HepG2 (cell line): ENCODE measurements around the gene ANKRD29. TPM values are rescaled to one million over a fixed set of nuclear protein-coding genes. Genes with fewer than 3 reads are reported as not detected.

Source experiments
- ATAC-seq: fragments of 200-7000 bp; cut with Tn5 transposase; 3 replicates; pipeline ENCODE4 v1.9.1; 2020; ENCODE audit warnings: mild to moderate bottlenecking, moderate library complexity
- BruUV-seq: library from RNA; stranded (reverse); fragments of 400-500 nt; replicated peaks from 2 replicates; lab custom pipeline; 2021; lab: Mats Ljungman, UMichigan
- CTCF ChIA-PET: fragments of 300-600 bp; formaldehyde crosslinking; extraction: SDS; loops from one replicate; lab custom pipeline; 2021; ENCODE audit warnings: low total read pairs, inconsistent platforms, low intra/inter-chr PET ratio; lab: Yijun Ruan, JAX
- POLR2A ChIA-PET: fragments of 350-600 bp; sonication (Branson Sonifier 250); formaldehyde crosslinking; loops from one replicate; lab custom pipeline; 2020; ENCODE audit warnings: antibody characterized with exemption, inconsistent platforms; lab: Yijun Ruan, JAX
- DNase-seq: peaks from one replicate; pipeline ENCODE4 v3.0.0-alpha.2; 2015; ENCODE audit warnings: low spot score
- FAIRE-seq: peaks from 3 replicates; lab custom pipeline; 2011; peaks lifted over from hg19 to GRCh38; lab: Jason Lieb, UNC
- H2AFZ ChIP-seq: one replicate; pipeline ENCODE4 v1.6.1; 2011; ENCODE audit warnings: low read length, inconsistent platforms
- H3K27ac ChIP-seq: fragments of 300-600 bp; 3 replicates; pipeline ENCODE4 v1.8.0; 2011; ENCODE audit warnings: mixed run types, mild to moderate bottlenecking, mixed read lengths, low read length, inconsistent platforms; ENCODE audit not compliant: insufficient read depth; ENCODE audit errors: extremely low read length
- H3K27me3 ChIP-seq, 2 experiments: fragments of 200-600 bp in 1 of 2; 2 replicates in 1 of 2; 3 replicates in 1 of 2; pipeline versions ENCODE4 v1.6.0 to v1.8.0; 2011; ENCODE audit warnings: low read length in 2 of 2, mild to moderate bottlenecking in 2 of 2, moderate library complexity in 2 of 2, inconsistent platforms in 1 of 2; ENCODE audit not compliant: insufficient read depth in 2 of 2, control insufficient read depth in 1 of 2
- H3K36me3 ChIP-seq, 2 experiments: fragments of 200-600 bp in 1 of 2; replicated peaks in 1 of 2; 2 replicates in 1 of 2; 3 replicates in 1 of 2; pipeline versions ENCODE4 v1.5.1 to v1.8.0; 2011; ENCODE audit warnings: low read length in 2 of 2, inconsistent platforms in 1 of 2; ENCODE audit not compliant: insufficient read depth in 2 of 2, control insufficient read depth in 1 of 2
- H3K4me1 ChIP-seq: 2 replicates; pipeline ENCODE4 v1.5.1; 2012; ENCODE audit warnings: low read length, inconsistent platforms; ENCODE audit not compliant: insufficient read depth
- H3K4me2 ChIP-seq: 2 replicates; pipeline ENCODE4 v1.6.0; 2011; ENCODE audit warnings: low read depth, low read length, inconsistent platforms
- H3K4me3 ChIP-seq, 3 experiments: fragments of 200-600 bp in 1 of 3; sonication (generic), shearing (Covaris generic) in 1 of 3; replicated peaks in 1 of 3; 2 replicates each; pipeline ENCODE4 v1.5.1; 2011 to 2016; ENCODE audit warnings: low read length in 3 of 3, inconsistent platforms in 2 of 3, low read depth in 2 of 3, mild to moderate bottlenecking in 2 of 3, control low read depth in 1 of 3, mixed read lengths in 1 of 3; ENCODE audit not compliant: insufficient read depth in 1 of 3
- H3K79me2 ChIP-seq: one replicate; pipeline ENCODE4 v1.6.1; 2011; ENCODE audit warnings: low read length, inconsistent platforms; ENCODE audit not compliant: insufficient read depth
- H3K9ac ChIP-seq: 2 replicates; pipeline ENCODE4 v1.6.0; 2011; ENCODE audit warnings: mild to moderate bottlenecking, low read depth, low read length, inconsistent platforms; ENCODE audit not compliant: insufficient read depth
- H3K9me3 ChIP-seq: 2 replicates; pipeline ENCODE4 v1.5.1; 2012; ENCODE audit warnings: mild to moderate bottlenecking, low read length
- H4K20me1 ChIP-seq: 2 replicates; pipeline ENCODE4 v1.6.0; 2011; ENCODE audit warnings: inconsistent platforms, mild to moderate bottlenecking, low read length, moderate library complexity; ENCODE audit not compliant: insufficient read depth
- ARNT ChIP-seq: fragments of 450-650 bp; IDR thresholded peaks from 2 replicates; pipeline ENCODE4 v1.6.1; 2017
- ATM ChIP-seq: fragments of 450-650 bp; IDR thresholded peaks from 2 replicates; pipeline ENCODE4 v1.7.1; 2017; ENCODE audit warnings: mild to moderate bottlenecking, borderline replicate concordance
- CENPX ChIP-seq: sonication (generic); formaldehyde crosslinking; IDR thresholded peaks from 2 replicates; pipeline ENCODE4 v1.9.0; 2021; ENCODE audit warnings: mild to moderate bottlenecking, missing genetic modification reagents, moderate library complexity
- KDM3A ChIP-seq: IDR thresholded peaks from 2 replicates; pipeline ENCODE4 v1.6.1; 2018; ENCODE audit warnings: low read depth, missing compliant biosample characterization
- KLF6 ChIP-seq: IDR thresholded peaks from 2 replicates; pipeline ENCODE4 v1.8.0; 2016; ENCODE audit warnings: missing biosample characterization, missing genetic modification reagents
- PPARG ChIP-seq: conservative IDR thresholded peaks from 2 replicates; pipeline ENCODE4 v1.6.1; 2016; ENCODE audit warnings: missing biosample characterization, missing genetic modification reagents
- RAD51 ChIP-seq: fragments of 450-650 bp; IDR thresholded peaks from 2 replicates; pipeline ENCODE4 v1.6.1; 2016; ENCODE audit warnings: borderline replicate concordance
- ZNF20 ChIP-seq: sonication (generic); formaldehyde crosslinking; IDR thresholded peaks from 2 replicates; pipeline ENCODE4 v1.4.0; 2020; ENCODE audit warnings: mild to moderate bottlenecking, moderate library complexity, missing genetic modification reagents
- ZNF572 ChIP-seq: sonication (generic); formaldehyde crosslinking; IDR thresholded peaks from 2 replicates; pipeline ENCODE4 v1.5.1; 2020; ENCODE audit warnings: mild to moderate bottlenecking, missing genetic modification reagents
- ZNF780A ChIP-seq: sonication (generic); formaldehyde crosslinking; IDR thresholded peaks from 2 replicates; pipeline ENCODE4 v1.8.0; 2022; ENCODE audit warnings: mild to moderate bottlenecking, missing genetic modification reagents, moderate library complexity
- ZSCAN9 ChIP-seq: IDR thresholded peaks from 2 replicates; pipeline ENCODE4 v1.6.1; 2016; ENCODE audit warnings: borderline replicate concordance
- WGBS: methylation state at CpG from one replicate; pipeline ENCODE4 v1.1.6; 2017; ENCODE audit warnings: low lambda C conversion rate; 5-methylcytosine and 5-hydroxymethylcytosine counted together
- in situ Hi-C: cut with HindIII; loops from 2 replicates; pipeline ENCODE4 v1.10.0; 2017; ENCODE audit warnings: low pct_unique_long_range_greater_than_20kb; ENCODE audit not compliant: extremely low pct_ligation_motif_present
- intact Hi-C: fragments of 100-400 bp; cut with micrococcal nuclease; formaldehyde crosslinking; loops from one replicate; pipeline ENCODE4 v1.10.0; 2022; ENCODE audit not compliant: unreplicated experiment
- polyA plus RNA-seq, 8 experiments: library from polyadenylated mRNA; depleted of rRNA in 3 of 8; stranded (reverse) in 7 of 8; unstranded in 1 of 8; fragments of >200 nt; fragmentation: Illumina TruSeq in 4 of 8; extraction: Trizol in 4 of 8; gene quantifications; 2 replicates each; pipeline versions ENCODE4 v1.2.1 to v1.2.3, GENCODE V29; 2011 to 2016; ENCODE audit warnings: low read depth in 4 of 8, missing spikeins in 1 of 8, mixed read lengths in 1 of 8; ENCODE audit not compliant: insufficient read depth in 1 of 8
- total RNA-seq, 5 experiments: library from RNA; depleted of rRNA; stranded (reverse); fragments of >200 nt; fragmentation: Illumina TruSeq; extraction: Trizol; gene quantifications; 2 replicates each; pipeline ENCODE4 v1.2.3, GENCODE V29; 2016; ENCODE audit warnings: low read depth in 1 of 5
- TF ChIP-seq, protein P1 (sequence below): IDR thresholded peaks from 2 replicates; pipeline ENCODE4 v1.6.1; 2018; ENCODE audit warnings: missing genetic modification reagents

ANKRD29 gene
- total and polyA plus RNA-seq, 2 of the 13 experiments (the other 11 are each of a cell fraction or from before 2014, with no cell fraction given) = not detected

DNA sequence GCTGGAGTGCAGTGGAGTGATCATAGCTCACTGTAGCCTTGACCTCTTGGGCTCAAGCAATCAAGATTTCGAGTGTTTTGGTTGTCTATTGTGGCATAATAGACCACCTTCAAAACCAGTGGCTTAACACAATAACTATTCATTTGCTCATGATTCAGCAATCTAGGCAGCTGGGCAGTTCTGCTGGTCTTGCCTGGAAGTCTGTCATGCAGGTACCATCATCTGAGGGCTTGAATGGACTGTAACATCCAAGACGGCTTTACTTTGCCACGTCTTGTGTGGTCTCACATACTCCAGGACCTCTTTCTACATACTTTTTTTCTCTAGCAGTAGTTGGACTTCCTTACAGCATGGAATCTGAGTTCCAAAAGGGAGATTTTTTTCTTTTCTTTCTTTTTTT, 13.2 kb upstream of the ANKRD29 start:
- ATAC-seq = no peak
- H3K9me3 ChIP-seq = no peaks in the 10 kb centered on the region
- no peaks in the 10 kb centered on the region for H3K36me3 ChIP-seq
- no peak for TF ChIP-seq ZNF780A (CRISPR knock-in tag)
- TF ChIP-seq KLF6 (CRISPR knock-in tag) = no peak
- no peak for TF ChIP-seq PPARG (CRISPR knock-in tag)
- no peak for TF ChIP-seq ZSCAN9 (CRISPR knock-in tag)
- no peak for TF ChIP-seq CENPX
- TF ChIP-seq, all 625 proteins: peak for 0
- FAIRE-seq (no peak), DNase-seq (no peak)
- Histone ChIP-seq H3K9ac (no peak overlapping the region), H3K27me3 (peaks cover 0 to 1% of the 10 kb centered on the region in 2 experiments; a peak in 1 of 5 replicates), H3K4me3 (no peak overlapping the region), H3K79me2 (no peaks in the 10 kb centered on the region), H3K4me2 (no peak overlapping the region), H3K4me1 (no peaks in the 10 kb centered on the region), H2AFZ (no peak overlapping the region), H3K27ac (no peak overlapping the region), H4K20me1 (no peaks in the 10 kb centered on the region)
- ChIA-PET CTCF (no interaction called here), POLR2A (no interaction called here)
- intact Hi-C loops (no loop called here), in situ Hi-C loops (no loop called here)
- no TSS peak for BruUV-seq
- WGBS = 13% methylated on average over 3 of the region's 3 CpGs

DNA sequence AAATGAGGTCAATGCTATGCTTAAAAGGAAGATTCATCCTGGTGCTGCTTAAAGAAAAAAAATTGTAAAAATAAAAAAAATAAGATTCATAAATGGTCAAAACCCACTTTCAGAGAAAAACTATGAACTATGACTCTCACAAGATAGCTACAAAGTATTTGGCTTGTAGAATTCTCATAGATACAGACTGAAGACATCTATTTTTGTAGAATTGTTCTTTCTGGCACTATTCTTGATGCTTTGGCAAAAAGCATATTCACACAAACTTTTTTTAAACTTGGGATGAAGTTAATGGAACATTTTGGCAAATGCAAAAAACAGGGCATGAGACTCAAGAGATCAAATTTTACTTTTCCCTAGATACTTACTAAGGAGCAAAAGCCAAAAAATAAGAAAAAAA, 12.5 kb upstream of the ANKRD29 start:
- Histone ChIP-seq H3K9me3 (no peaks in the 10 kb centered on the region), H2AFZ (no peak overlapping the region), H3K4me3 (no peak overlapping the region), H4K20me1 (no peaks in the 10 kb centered on the region), H3K79me2 (no peaks in the 10 kb centered on the region), H3K27ac (no peak overlapping the region), H3K4me1 (no peaks in the 10 kb centered on the region), H3K36me3 (no peaks in the 10 kb centered on the region), H3K27me3 (peaks cover 0 to 3% of the 10 kb centered on the region in 2 experiments; a peak in 1 of 5 replicates), H3K4me2 (no peak overlapping the region), H3K9ac (no peak overlapping the region)
- intact Hi-C loops = no loop called here
- TF ChIP-seq ZNF20 (CRISPR knock-in tag) = no peak
- TF ChIP-seq RAD51 = no peak
- no peak for TF ChIP-seq ARNT
- TF ChIP-seq ZNF572 = no peak
- TF ChIP-seq, protein P1, sequence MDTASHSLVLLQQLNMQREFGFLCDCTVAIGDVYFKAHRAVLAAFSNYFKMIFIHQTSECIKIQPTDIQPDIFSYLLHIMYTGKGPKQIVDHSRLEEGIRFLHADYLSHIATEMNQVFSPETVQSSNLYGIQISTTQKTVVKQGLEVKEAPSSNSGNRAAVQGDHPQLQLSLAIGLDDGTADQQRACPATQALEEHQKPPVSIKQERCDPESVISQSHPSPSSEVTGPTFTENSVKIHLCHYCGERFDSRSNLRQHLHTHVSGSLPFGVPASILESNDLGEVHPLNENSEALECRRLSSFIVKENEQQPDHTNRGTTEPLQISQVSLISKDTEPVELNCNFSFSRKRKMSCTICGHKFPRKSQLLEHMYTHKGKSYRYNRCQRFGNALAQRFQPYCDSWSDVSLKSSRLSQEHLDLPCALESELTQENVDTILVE (CRISPR knock-in tag) = no peak
- no peak for TF ChIP-seq ATM
- no peak for TF ChIP-seq KDM3A (CRISPR knock-in tag)
- POLR2A ChIA-PET = no interaction called here
- ATAC-seq = no peak
- CTCF ChIA-PET = no interaction called here
- in situ Hi-C loops = no loop called here
- DNase-seq = no peak
- no TSS peak for BruUV-seq
- no peak for FAIRE-seq
